Measurements from ENCODE around the gene MEGF11.
"Not testable (repeated sequence)": the region's sequence is repeated elsewhere in the genome, so short reads cannot be mapped to it uniquely, and the experiment has no call there.

MEGF11 gene

DNA sequence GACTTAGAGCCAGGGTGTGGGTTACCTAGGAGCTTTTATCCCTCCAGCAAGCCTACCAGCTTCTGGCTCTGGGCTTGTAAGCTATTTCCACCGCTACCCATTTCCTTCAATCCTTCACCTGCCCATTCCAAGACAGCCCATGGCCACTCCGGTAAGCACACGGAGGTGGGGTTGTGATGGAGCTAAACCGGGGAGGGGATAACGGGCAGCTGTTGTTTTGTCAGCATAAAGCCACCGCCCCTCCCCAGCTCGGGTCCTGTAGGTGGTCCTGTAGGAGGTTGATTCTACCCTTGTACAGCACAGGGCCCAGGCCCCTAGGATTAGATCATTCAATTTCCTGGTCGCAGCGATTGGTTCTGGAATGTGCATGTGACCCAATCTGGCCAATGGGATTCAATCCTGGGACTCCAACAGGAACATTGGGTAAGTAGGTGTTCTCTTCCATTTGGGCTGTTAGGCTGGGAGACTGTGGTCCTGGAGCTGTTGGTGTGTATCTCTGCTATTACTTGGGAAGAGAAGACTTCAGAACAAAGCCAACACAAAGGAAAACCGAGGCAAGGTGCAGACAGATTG is 233.6 kb downstream of the MEGF11 start:
- DNase-seq: no peak

DNA sequence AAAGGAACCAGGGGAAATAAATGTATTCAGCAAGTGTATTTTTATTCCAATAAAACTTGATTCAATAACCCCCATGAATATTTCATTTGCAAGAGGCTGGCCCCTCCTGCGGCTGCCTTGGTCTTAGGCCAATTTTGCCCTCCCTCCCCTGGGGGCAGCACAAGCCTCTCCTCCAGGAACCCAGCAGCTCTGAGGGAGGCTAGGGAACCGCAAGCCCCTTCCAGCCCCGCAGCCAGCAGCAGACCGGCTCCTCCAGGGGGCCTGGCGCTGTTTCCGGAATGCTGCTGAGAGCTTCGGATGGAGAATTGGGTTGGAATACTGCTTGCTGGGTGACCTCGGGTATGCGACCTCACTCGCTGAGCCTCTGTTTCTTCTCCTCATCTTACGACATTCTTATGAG is 234.2 kb downstream of the MEGF11 start:
- no peak for DNase-seq

DNA sequence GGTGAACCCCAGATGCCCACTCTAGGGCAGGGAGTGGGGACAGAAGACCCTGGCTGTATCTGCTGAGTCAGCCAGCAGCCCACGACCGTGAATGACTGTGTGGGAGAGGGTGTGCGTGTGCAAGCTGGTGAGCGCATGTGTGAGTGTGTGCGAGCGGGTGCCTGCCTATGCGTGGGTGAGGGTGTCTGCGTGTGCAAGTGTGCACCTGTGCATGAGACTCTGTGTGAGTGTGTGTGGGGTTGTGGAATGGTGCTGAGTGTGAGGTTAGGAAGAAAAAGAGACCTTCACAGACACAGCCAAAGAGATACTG is 235.1 kb downstream of the MEGF11 start:
- no peak for DNase-seq

DNA sequence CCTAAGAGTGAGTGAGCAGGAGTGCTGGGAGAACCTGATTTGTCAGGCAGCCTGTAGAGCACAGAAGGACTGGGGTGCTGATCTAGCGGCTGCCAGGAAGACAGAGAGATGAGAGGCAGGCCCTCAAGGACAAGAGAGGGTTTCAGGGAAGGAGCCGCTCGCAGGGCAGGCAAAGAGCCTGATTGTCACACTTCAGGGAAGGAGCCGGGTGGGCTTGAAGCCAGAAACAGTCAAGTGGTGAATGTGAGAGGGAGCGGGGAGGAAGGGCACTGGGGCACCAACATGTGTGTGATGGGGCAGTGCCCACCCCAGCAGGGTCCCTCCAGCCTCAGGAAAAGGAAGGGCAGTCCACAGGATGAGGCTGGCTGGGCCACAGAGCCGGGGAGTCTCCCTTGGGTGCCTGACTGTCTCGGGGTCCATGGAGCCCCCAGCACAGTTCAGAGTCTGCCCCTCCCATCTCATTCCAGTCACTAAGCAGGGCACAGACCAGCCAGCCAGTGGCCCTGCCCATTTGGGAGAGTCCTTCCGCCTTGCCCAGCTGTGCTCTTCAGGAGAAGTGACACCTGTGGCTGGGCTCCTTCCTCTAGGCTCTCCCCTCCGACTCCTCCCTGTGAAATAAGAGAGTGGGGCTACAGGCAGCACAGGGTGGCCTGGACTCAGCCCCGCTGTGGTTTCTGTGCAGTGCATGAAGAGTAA is 235.6 kb downstream of the MEGF11 start:
- DNase-seq: no peak

DNA sequence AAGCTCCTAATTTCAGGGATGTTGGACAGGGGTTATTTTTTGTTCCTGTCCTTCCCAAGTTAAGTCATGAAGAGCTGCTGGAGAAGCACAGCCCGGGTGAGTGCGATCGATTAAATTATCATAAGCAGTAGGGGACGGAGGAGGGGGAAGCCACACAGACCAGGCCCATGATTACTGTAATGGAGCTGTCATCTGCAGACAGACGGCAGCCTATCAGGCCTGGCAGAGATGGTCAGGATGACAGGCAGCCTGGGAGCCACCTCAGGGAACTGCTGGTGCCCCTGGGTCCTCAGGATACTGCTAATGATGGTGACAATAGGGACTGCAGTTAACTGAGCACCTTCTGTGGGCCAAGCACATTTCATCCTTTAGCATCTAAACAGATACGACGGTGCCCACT is 236.6 kb downstream of the MEGF11 start:
- no peak for DNase-seq

DNA sequence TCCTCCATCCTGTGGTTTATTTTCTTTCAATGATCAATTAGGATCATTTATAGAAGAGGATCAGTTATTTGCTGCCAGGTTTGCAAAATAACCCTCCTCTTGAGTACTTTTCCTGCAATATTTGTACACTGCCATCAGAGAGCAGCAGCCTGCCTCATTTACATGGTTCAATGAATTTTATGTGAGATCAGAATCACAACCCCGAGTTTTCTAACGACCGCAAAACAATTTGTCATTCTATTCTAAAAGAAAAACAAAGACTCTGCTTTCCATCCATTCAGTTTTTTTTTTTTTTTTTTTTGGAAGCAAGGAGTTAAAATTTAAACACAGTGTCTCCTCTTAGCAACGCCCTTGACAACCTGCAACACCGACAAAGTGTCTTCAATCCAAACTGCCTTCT is 237.4 kb downstream of the MEGF11 start:
- no peak for DNase-seq

DNA sequence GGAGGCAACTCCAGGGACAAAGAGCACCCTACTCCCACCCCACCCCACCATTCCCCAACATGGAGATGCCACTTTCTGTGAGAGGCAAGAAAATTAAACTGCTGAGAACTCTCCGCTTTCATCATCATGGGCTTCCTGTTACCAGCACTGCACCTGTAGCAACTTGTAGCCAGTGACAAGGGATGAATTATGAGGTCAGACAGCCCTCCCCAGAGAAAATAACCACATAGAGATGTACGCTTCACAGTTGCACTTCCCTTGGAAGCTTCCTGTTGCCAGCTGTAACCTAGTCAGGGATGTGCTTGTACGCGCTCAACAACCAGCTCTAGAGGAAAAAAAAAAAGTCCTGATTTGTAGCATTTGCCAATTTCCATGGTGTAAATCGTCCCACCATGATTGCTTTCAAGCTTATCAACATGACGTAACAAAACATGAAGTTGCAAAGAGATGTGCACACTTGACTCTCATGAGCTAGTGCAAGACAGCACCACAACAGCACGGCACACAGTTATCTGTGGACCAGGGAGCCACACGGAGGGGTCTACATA is 238.8 kb downstream of the MEGF11 start:
- DNase-seq: no peak

DNA sequence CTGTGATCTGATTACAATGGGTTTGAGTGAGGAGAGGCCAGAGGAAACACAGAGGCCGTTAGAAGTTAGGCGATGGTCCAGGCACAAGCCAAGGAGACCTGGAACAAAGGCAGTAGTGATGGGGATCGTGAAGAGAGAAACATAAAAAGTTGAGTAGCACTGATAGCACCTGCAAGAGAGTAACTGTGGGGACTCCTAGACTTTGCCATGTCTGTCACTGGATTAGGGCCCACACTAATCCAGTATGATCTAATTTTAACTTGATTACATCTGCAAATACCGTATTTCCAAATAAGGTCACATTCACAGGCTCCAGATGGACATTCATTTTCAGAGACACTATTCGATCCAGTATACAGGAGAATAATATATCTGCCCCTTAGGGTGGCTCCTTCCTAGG is 239.5 kb downstream of the MEGF11 start:
- DNase-seq: no peak

DNA sequence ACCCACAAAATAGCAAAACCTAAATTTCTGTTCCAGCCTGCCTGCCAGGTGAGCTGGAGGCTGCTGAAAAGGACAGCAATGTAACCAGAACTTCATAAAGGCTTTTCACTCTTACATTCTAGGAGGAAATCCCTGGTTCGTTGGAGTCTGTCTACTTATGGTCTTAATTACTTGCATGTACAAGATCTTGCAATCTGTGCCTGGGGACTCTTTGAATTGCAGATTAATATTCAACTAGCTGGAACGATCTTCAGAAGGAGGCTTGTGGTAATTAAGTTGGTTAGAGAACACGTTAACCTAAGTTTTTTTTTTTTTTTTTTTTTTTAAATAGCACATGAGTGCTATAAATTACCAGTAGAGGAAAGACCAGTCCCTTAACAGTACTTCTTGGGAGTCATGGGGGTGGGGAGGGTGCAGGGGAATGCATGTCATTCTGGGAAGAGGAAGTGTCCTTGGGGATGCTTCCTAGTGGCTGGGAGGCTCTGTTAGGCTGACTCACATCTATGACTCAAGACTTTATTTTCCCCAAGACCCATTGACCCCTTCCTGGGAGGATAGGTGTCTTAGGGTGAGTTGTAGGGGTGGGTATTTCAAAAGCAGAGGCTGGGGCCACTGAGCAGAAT is 244.5 kb downstream of the MEGF11 start:
- peak; percentile 26 for DNase-seq

DNA sequence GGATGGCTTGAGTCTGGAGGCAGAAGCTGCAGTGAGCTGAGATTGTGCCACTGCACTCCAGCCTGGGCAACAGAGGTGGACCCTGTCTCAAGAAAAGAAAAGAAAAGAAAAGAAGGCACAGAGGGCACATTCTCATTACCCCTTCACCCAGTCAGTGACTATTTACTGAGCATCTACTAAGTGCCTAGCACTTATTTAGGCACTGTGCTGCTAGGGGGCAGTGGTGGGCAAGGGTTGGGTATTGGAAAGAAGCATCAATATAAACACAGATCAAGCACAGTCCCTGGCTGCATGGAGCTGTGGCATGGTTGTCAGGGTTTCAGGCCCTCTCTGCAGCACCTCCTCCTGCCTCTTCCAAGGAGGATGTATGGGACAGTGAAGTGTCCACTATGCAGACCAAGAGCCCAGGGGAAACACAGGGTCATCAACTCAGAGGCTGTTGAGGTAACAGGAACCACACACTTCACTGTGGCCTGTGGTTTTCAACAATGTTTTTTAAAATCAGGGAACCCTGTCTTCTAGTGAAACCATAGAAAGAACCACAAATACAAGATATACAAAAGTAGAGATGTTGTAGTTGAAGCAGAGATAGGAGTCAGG is 245.8 kb downstream of the MEGF11 start:
- no peak for DNase-seq

DNA sequence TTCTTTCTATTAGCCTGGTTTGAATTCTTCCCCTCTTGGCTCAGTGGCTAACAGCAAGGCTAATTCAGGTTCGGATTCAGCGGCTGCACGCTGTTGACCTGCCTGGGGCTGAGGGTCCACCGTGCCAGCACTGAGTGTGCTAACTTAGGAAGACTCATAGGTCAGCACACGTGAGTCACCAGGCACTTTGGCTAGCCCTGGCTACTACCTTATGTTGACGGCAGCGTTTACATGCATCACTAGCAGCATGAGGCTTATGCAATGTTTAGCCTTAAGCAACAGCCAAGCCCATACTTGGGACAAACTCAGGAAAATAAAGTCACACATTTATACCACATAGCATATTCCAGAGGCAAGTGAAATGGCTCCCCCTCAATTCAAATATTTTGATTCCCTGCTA is 246.6 kb downstream of the MEGF11 start:
- DNase-seq: peak; percentile 7

DNA sequence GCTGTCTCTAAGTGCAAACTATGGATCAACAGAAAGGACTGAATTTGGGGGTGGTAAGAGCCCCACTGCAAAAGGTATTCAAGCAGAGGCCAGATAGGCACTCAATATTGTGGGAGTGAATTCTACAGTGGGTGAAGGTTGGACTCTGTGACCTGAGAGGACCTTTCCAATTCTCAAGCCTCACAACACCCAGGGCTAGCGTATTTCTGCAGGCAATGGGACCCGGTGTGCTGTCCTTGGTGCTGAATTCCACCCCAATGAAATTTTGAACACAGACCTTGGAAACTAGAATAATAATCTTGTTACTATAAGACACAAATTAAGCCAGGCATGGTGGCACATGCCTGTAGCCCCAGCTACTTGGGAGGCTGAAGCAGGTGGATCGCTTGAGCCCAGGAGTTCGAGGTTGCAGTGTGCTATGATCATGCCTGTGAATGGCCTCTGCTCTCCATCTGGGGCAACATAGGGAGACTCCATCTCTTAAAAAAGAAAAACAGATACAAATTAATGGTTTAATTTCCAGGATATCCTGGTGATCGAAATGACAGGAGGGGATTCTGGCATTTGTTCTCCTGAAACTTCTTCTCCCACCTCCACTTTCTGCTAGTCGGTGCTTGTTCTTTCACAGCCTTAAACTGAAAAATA is 248.8 kb downstream of the MEGF11 start:
- peak; percentile 18 for DNase-seq

DNA sequence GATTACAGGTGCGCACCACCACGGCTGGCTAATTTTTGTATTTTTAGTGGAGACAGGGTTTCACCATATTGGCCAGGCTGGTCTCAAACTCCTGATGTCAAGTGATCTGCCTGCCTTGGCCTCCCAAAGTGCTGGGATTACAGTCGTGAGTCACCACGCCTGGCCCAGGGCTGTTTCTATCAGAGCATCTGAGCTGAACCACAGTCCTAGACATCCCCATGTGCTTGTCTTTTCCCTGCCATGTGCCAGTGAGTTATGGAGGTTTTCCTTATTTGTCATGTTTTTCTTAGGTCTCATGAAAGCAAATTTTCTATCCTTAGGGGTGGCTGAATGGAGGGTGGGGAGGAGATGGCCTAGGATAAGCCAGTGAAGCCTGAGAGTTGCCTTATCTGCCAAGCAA is 250.4 kb downstream of the MEGF11 start:
- DNase-seq: not testable (repeated sequence)

DNA sequence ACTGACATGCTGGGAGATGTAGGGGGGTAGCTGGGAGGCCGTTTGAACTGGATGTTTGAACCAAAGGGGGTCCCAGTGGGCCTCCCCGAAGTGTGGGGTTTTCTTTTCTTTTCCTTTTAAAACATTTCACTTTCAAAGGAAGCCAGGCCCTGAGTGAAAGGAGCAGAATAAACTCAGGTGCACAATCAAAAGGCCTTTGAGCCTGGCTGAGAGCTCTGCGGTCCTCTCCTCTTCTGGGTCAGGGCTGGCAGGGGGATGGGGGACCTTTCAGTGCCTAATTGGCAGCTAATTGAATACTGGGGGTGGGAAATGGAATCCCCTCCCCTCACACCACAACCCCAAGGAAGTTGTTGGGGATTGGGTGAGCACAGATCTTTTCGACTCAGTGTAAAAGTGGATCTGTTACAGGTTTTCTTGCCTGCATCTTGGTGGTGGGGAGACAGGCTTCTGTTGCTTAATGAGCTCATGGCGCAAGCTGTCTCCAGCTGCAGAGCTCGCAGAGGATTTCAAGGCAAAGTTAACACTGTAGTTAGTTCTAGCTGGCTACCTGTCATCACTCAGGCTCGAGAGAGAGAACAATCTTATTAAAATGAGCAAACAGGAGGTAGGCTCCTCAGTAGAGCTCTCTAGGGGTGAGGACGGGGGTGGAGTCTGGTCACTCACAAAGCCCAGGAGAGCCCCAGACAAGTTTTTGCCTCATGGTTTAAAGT is 251.7 kb downstream of the MEGF11 start:
- DNase-seq: no peak

DNA sequence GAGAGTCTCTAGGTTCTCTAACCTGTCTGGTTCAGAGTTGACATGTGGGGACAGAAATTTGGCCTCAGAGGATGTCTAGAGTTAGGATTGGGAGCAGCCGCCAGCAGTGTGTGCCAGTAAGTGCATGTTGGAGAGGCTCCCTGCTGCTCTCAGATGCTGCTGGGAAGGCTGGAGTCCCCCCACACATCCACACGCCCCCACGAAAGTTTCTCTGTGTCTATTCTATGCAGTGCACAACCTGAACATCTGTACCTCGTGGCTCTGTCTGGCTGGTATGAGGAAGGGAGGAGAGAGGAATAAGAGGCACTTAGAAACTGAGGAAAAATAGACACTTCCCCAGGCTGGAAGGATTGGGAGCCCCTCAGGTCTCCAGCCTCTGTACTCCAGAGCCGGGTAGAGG is 252.5 kb downstream of the MEGF11 start:
- no peak for DNase-seq

DNA sequence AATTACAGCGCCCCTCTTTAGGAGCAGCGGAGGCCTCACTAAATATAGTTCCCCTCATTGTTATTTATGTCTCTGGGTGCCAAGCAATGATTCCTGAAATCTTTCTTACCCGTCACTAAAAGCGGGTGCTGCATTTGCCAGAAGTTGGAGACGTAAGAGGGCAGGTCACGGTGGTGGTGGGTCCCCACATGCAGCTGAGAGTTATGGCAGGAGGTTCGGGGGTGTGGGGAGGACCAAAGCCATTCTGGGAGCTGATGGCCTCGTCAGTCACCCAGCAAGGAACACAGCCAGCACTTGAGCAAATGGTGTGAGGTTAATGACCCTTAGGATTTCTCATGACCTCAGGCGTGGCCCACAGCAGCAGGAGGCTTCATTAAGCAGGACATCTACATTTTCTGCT is 255.1 kb downstream of the MEGF11 start:
- no peak for DNase-seq

DNA sequence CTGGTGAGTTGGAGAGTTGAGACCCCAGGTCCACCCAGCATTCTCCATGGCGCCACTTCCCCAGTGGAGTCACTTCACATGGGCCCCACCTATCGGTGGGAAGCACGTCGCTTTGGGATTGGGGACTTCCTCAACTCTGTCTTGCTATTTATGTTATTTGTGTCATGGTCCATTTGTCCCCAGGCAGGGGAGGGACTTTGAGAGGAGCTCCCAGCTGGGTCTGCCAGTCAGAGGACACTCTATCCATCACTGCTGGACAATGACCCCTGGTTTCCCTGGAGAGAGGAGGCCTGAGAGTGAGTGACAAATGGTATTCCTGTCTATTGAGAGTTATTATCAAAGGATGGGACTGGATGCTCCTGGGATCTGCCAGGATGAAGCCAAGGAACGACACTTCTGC is 256.6 kb downstream of the MEGF11 start:
- no peak for DNase-seq

DNA sequence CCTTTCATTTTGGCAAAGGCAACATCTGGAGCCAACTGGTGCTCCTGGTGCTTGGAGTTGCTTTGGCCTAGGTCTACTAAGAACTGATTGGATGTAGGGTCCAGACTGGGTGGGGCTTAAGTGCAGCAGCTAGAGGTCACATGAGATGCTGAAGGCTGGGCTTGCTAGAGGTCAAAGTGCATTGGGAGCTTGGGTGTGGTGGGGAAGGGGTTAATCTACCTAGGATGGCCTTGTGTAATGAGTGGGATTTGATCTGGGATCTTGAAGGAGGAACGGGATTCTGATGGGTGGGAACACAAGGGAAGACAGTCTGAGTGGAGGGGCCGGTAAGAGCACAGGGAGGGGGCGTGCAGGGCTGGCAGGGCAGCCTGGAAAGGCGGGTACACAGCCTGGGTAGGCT is 258.7 kb downstream of the MEGF11 start:
- no peak for DNase-seq

DNA sequence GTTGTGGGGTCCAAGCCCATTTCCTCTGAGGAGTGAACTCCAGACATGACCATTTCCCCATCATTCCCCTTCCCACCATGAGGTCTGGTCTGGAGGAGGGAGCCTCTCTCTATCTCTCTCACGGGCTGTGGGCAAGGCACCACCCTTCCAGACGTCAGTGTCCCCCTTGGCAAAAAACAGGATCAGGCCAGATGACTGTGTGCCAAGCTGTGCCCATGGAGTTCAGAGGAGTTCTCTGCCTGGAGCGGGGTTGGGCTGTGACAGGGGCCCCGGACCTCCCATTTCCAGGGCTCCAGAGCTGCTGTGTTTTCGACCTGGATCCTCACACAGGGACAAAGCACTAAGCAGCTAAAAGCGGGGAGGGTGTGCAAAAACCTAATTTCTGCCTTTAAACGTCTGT is 259.8 kb downstream of the MEGF11 start:
- no peak for DNase-seq

DNA sequence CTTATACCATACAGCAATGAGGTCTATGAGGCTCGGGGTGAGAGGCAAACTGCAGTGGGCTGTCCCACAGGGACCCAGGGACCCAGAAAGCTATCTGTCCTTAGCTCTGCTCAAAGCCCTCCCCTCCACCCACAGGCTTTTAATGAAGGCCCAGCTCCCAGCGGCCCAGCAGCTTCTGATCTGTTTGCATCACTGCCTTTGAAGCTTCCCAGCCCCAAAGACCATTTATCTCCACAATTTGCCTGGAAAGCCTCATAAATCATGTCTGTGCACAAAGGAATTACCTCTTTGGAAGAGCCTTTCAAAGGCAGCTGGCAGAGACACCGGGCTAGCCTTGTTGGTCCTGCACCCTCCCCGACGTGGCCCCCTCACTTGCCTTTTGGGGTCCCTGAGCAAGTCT is 260.3 kb downstream of the MEGF11 start:
- no peak for DNase-seq

DNA sequence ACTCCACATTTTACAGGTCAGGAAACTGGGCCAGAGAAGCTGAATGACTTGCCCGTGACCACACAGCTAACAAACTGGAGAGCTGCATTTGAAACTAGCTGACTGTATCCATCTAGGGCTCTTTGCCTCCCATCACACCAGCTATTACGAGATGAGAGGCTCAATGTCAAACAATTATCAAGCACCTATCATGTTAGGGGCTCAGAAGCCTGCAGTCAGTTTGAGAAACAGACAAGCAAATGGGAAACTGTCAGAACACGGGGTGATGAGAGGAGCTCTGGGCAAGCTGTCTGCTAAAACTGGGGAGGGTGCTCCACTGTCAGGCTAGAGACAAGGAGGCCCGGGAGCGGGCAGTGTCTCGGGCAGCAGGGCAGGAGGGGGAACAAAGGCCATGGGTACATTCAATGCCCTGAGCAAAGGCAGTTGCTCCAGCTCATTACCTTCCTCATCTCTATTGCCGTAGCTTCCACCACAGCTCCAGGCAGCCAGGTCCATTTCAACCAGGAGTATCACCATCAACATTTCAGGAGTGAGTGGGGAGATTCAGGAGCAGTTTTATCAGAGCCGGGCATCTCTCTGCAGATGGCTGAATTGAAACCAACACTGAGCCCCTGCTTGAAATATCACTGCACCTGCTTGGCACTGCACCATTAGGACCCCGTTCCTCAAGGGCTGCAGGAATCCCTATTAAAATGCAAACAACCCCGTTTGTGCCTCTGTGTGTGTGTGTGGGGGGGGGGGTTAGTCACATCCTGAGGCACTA is 261.6 kb downstream of the MEGF11 start:
- no peak for DNase-seq

DNA sequence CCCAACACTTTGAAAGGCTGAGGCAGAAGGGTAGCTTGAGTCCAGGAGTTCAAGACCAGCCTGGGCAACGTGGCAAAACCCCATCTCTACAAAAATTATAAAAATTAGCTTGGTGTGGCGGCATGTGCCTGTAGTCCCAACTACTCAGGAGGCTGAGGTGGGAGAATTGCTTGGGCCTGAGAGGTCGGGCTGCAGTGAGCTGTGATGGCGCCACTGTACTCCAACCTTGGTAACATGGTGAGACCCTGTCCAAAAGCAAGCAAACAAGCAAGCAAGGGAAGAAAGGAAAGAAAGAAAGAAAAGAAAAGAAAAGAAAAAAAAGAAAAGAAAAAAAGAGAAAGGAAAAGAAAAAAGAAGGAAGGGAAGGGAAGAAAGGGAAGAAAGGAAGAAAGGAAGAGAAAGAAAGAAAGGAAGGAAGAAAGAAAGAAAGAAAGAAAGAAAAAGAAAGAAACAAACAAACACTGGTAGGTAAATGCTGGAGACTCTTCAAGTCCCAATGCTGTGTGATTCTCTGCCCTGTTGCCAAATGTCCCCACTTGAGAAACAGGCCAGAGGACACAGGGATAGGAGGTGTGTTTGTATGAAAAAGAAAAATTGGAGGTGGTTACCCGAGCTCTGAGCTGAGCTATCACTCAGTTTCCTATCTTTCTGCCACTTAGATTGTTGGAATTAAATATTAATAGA is 263.1 kb downstream of the MEGF11 start:
- DNase-seq: no peak
